Right atrium auricular region (tissue), 2 donors: ENCODE measurements around the gene RPS6KA1. TPM values are rescaled to one million over a fixed set of nuclear protein-coding genes. Genes with fewer than 3 reads are reported as not detected.

Source experiments
- DNase-seq: peaks from one replicate; pipeline ENCODE4 v3.0.0-alpha.2; 2019; ENCODE audit warnings: low spot score
- H3K27ac ChIP-seq, 2 donors: fragments of 200-600 bp; sonication (generic); 1 replicate in 1 of 2; 2 replicates in 1 of 2; pipeline ENCODE4 v1.5.1; 2016 to 2019
- H3K27me3 ChIP-seq, 2 donors: fragments of 200-600 bp; sonication (generic); one replicate each; pipeline versions ENCODE4 v1.5.1 to v1.6.0; 2017 to 2019
- H3K36me3 ChIP-seq: fragments of 200-600 bp; sonication (generic); one replicate; pipeline ENCODE4 v1.5.1; 2016
- H3K4me1 ChIP-seq, 2 donors: fragments of 200-600 bp; sonication (generic); one replicate each; pipeline versions ENCODE4 v1.5.1 to v1.6.0; 2017 to 2019
- H3K4me3 ChIP-seq, 2 donors: fragments of 200-600 bp; sonication (generic); 1 replicate in 1 of 2; 2 replicates in 1 of 2; pipeline ENCODE4 v1.5.1; 2017 to 2019; ENCODE audit warnings: mild to moderate bottlenecking in 1 of 2, moderate library complexity in 1 of 2
- H3K9me3 ChIP-seq, 2 donors: fragments of 200-600 bp; sonication (generic); one replicate each; pipeline ENCODE4 v1.5.1; 2019
- total RNA-seq, 2 donors: library from RNA; depleted of rRNA; stranded (reverse); fragments of >200 nt; gene quantifications; one replicate each; pipeline ENCODE4 v1.1.0, GENCODE V29; 2016
- TF ChIP-seq, protein P1 (sequence below), 2 donors: fragments of 200-600 bp; sonication (generic); IDR thresholded peaks; one replicate each; pipeline ENCODE4 v1.5.1; 2019; ENCODE audit warnings: antibody characterized with exemption in 2 of 2

RPS6KA1 gene
- total RNA-seq, 2 donors from 2014 or later = 1.8 to 6.9 TPM

DNA sequence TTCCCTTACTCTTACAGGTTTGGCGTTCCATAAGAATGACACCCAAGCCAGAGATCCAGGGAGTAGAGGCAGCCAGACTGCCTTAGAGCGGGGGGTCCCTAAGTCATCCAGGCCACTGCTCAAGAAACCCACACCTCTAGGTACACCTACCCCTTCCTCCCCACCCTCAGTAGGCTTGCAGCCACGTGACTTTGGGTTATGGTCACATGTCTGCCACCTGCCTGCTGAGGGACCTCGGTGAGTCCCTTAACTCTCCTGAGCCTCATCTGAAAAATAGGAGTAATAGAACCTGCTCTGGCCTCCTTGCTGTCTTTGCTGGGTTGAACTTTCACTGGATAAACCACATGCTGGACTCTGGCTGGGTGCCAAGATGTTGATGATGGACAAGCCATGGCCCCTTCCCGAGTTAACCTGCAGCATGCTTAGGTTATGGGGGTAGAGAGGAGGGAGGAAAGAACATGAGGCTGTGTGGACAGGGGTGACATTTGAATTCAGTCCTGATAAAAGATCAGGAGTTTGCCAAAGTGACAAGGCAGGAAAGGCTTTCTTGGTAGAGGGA lies 4.5 kb downstream of the RPS6KA1 start:
- H3K27ac ChIP-seq = no peak overlapping the region
- DNase-seq = no peak
- no peaks in the 10 kb centered on the region for H3K27me3 ChIP-seq
- TF ChIP-seq, protein P1, sequence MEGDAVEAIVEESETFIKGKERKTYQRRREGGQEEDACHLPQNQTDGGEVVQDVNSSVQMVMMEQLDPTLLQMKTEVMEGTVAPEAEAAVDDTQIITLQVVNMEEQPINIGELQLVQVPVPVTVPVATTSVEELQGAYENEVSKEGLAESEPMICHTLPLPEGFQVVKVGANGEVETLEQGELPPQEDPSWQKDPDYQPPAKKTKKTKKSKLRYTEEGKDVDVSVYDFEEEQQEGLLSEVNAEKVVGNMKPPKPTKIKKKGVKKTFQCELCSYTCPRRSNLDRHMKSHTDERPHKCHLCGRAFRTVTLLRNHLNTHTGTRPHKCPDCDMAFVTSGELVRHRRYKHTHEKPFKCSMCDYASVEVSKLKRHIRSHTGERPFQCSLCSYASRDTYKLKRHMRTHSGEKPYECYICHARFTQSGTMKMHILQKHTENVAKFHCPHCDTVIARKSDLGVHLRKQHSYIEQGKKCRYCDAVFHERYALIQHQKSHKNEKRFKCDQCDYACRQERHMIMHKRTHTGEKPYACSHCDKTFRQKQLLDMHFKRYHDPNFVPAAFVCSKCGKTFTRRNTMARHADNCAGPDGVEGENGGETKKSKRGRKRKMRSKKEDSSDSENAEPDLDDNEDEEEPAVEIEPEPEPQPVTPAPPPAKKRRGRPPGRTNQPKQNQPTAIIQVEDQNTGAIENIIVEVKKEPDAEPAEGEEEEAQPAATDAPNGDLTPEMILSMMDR (IDR thresholded peaks at IDR 0.05) = no peak
- no peaks in the 10 kb centered on the region for H3K36me3 ChIP-seq
- H3K4me3 ChIP-seq = no peak overlapping the region
- no peaks in the 10 kb centered on the region for H3K9me3 ChIP-seq
- H3K4me1 ChIP-seq = peaks cover 0 to 15% of the 10 kb centered on the region in 2 donors

GRCh38 chr1:26535201-26535600 lies 5.6 kb downstream of the RPS6KA1 start:
- TF ChIP-seq, protein P1 (IDR thresholded peaks at IDR 0.05) = no peak
- no peak overlapping the region for H3K4me3 ChIP-seq

GRCh38 chr1:26536081-26536480 lies 6.5 kb downstream of the RPS6KA1 start:
- no peak for DNase-seq
- peaks cover 0 to under 1% of the 10 kb centered on the region in 2 donors for H3K4me1 ChIP-seq

More at GRCh38 chr1:26535201-26535600, 5.6 kb downstream of the RPS6KA1 start:
- Histone ChIP-seq H3K4me1 (peaks cover 0 to 10% of the 10 kb centered on the region in 2 donors), H3K9me3 (no peaks in the 10 kb centered on the region), H3K27me3 (no peaks in the 10 kb centered on the region), H3K36me3 (no peaks in the 10 kb centered on the region), H3K27ac (no peak overlapping the region)
- no peak for DNase-seq

DNA sequence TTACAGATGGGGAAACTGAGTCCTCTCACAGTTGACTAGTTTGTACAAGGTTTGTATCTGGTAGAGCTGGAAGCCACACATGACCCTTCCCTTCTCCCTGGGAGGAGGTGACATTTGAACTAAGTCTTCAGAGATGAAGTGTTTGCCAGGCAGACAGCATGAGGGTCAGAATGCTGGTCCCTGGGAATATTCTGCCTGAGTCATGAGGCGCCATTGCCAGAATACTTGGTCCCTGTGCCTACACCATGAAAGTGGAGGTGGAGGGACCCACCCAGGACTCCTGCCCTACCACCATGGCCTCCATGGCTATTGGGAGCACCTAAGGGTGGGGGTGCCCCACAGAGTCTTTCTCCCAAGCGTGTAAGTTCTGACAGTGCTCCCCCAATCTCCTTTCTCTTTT lies 7.0 kb downstream of the RPS6KA1 start:
- no peak overlapping the region for H3K4me3 ChIP-seq
- no peaks in the 10 kb centered on the region for H3K36me3 ChIP-seq
- no peaks in the 10 kb centered on the region for H3K9me3 ChIP-seq
- TF ChIP-seq, protein P1 (IDR thresholded peaks at IDR 0.05) = no peak
- no peak for DNase-seq
- H3K27me3 ChIP-seq = no peaks in the 10 kb centered on the region
- H3K27ac ChIP-seq = no peak overlapping the region
- H3K4me1 ChIP-seq = peaks cover 0 to 1% of the 10 kb centered on the region in 2 donors

More at GRCh38 chr1:26536081-26536480, 6.5 kb downstream of the RPS6KA1 start:
- Histone ChIP-seq H3K27ac (no peak overlapping the region), H3K27me3 (no peaks in the 10 kb centered on the region), H3K36me3 (no peaks in the 10 kb centered on the region), H3K9me3 (no peaks in the 10 kb centered on the region), H3K4me3 (no peak overlapping the region)
- TF ChIP-seq, protein P1 (IDR thresholded peaks at IDR 0.05) = no peak

DNA sequence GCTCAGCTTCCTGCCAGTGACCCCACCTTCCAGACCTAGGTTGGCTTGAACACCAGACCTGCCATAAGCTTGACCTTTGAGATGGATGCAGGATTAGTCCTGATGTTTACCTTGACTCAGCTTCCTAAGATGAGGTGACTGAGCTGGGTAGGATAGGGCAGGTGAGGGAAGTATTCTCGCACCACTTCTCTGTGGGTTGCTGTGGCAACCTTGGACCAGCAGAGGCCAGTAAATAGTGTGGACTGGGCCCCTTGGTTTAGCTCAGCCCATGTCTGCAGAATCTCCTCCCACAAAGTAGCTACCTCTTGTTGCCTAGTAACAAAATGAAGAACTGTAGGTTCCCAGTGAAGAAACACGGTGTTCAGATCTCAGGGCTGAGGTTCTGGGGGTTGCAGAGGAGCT lies 8.4 kb downstream of the RPS6KA1 start:
- Histone ChIP-seq H3K36me3 (no peaks in the 10 kb centered on the region), H3K27me3 (no peaks in the 10 kb centered on the region), H3K4me3 (no peak overlapping the region), H3K4me1 (peaks cover 0 to 13% of the 10 kb centered on the region in 2 donors), H3K27ac (no peak overlapping the region), H3K9me3 (no peaks in the 10 kb centered on the region)
- no peak for DNase-seq
- TF ChIP-seq, protein P1 (IDR thresholded peaks at IDR 0.05) = no peak
